ENCODE measurements around the gene LIMS2. TPM values are rescaled to one million over a fixed set of nuclear protein-coding genes. Genes with fewer than 3 reads are reported as not detected.

The LIMS2 gene
- total and polyA plus RNA-seq, 2 experiments from 2014 or later = 1.6 to 3.5 TPM

- H3K27ac Mint-ChIP-seq = no peak overlapping the region
- peaks cover 32% of the 10 kb centered on the region for H3K36me3 Mint-ChIP-seq (ENCODE audit: low read depth)
- peak overlapping the region; percentile 79 for H3K4me2 ChIP-seq
- peaks cover 15% of the 10 kb centered on the region for H3K27me3 Mint-ChIP-seq (ENCODE audit: insufficient read depth, low read depth, poor library complexity)
- no peaks in the 10 kb centered on the region for H3K9me2 ChIP-seq (ENCODE audit: insufficient read depth)
- peaks cover 14% of the 10 kb centered on the region for H4K20me1 ChIP-seq (replicated peaks; ENCODE audit: insufficient read depth)
- 0 out of 2 replicates have a peak, but pooled peaks cover 21% of the 10 kb centered on the region for H3F3A ChIP-seq (replicated peaks; ENCODE audit: low read depth)
- DNase-seq (ENCODE audit: low spot score) (no peak), ATAC-seq (no peak)
- TF ChIP-seq STAT1 (IDR thresholded peaks at IDR 0.05; ENCODE audit: unreplicated experiment) = no peak
- TF ChIP-seq EZH2phosphoT487 (IDR thresholded peaks at IDR 0.05; ENCODE audit: unreplicated experiment) = no peak
- no peak for TF ChIP-seq POLR2AphosphoS5 (IDR thresholded peaks at IDR 0.05; ENCODE audit: low read depth)
- no peak for TF ChIP-seq ZNF114 (CRISPR knock-in tag; IDR thresholded peaks at IDR 0.05)
- no peak for TF ChIP-seq REST (IDR thresholded peaks at IDR 0.05; ENCODE audit: unreplicated experiment)
- no peak for TF ChIP-seq ZNF462 (CRISPR knock-in tag; IDR thresholded peaks at IDR 0.05)
- no peak for TF ChIP-seq CTCF (conservative IDR thresholded peaks at IDR 0.05; ENCODE audit: low read depth in 2 of 2)
- no peak for TF ChIP-seq NANOG (IDR thresholded peaks at IDR 0.05; ENCODE audit: borderline replicate concordance)
- H2AFZ ChIP-seq = no peak overlapping the region
- no peak overlapping the region for H3K27ac ChIP-seq (ENCODE audit: low read depth)
- H3K27me3 ChIP-seq (ENCODE audit: insufficient read depth) = no peaks in the 10 kb centered on the region
- H3K36me3 ChIP-seq (ENCODE audit: insufficient read depth) = peaks cover 23% of the 10 kb centered on the region
- H3K4me3 ChIP-seq = peak overlapping the region; percentile 62; the same call in 1 of the 2 replicates
- H3K4me1 Mint-ChIP-seq = peaks cover 20% of the 10 kb centered on the region
- peaks cover 22% of the 10 kb centered on the region for H3K4me1 ChIP-seq (ENCODE audit: insufficient read depth)
- 0 out of 3 replicates have a peak overlapping the region, but pooled peaks have one; percentile 17 for H3K4me3 Mint-ChIP-seq
- H3K9me3 Mint-ChIP-seq = 0 out of 3 replicates have a peak, but pooled peaks cover 2% of the 10 kb centered on the region
- H3K79me2 ChIP-seq (replicated peaks; ENCODE audit: insufficient read depth) = peaks cover 33% of the 10 kb centered on the region
These were observed 28.0 kb upstream of the LIMS2 start for GRCh38 chr2:127703282-127703681.
